CD4-positive, alpha-beta T cell treated with Interleukin-6 at 100 ng/mL for 8 hours (primary cell): ENCODE data around the gene CDH13.

Source experiments
- DNase-seq: peaks from one replicate; pipeline ENCODE4 v3.0.0-alpha.2; 2020; ENCODE audit warnings: mixed read lengths, low spot score

Gene CDH13

GRCh38 chr16:83117810-83118209 lies 491.0 kb downstream of the CDH13 start:
- no peak for DNase-seq

- DNase-seq = no peak
Measured at GRCh38 chr16:83118365-83118764, 491.6 kb downstream of the CDH13 start.

GRCh38 chr16:83125999-83126568 lies 499.3 kb downstream of the CDH13 start:
- DNase-seq = no peak

- DNase-seq = no peak
Measured at GRCh38 chr16:83128041-83128440, 501.3 kb downstream of the CDH13 start.

GRCh38 chr16:83130039-83130438 lies 503.3 kb downstream of the CDH13 start:
- DNase-seq = no peak

- no peak for DNase-seq
Measured at GRCh38 chr16:83134638-83135037, 507.9 kb downstream of the CDH13 start.

GRCh38 chr16:83136419-83136818 lies 509.6 kb downstream of the CDH13 start:
- DNase-seq = no peak

- no peak for DNase-seq
Measured at GRCh38 chr16:83136924-83137323, 510.2 kb downstream of the CDH13 start.

- no peak for DNase-seq
Measured at GRCh38 chr16:83137326-83137781, 510.6 kb downstream of the CDH13 start.

- DNase-seq = no peak
Measured at GRCh38 chr16:83137894-83138293, 511.1 kb downstream of the CDH13 start.

- DNase-seq = no peak
Measured at GRCh38 chr16:83138512-83138911, 511.7 kb downstream of the CDH13 start.

- DNase-seq = no peak
Measured at GRCh38 chr16:83138976-83139690, 512.4 kb downstream of the CDH13 start.

- DNase-seq = no peak
Measured at GRCh38 chr16:83143788-83144187, 517.0 kb downstream of the CDH13 start.

- no peak for DNase-seq
Measured at GRCh38 chr16:83145297-83145696, 518.5 kb downstream of the CDH13 start.

- DNase-seq = no peak
Measured at GRCh38 chr16:83147244-83147643, 520.5 kb downstream of the CDH13 start.

- DNase-seq = no peak
Measured at GRCh38 chr16:83158320-83158957, 531.7 kb downstream of the CDH13 start.

GRCh38 chr16:83159049-83159448 lies 532.3 kb downstream of the CDH13 start:
- DNase-seq = no peak

- DNase-seq = no peak
Measured at GRCh38 chr16:83160287-83161020, 533.7 kb downstream of the CDH13 start.

GRCh38 chr16:83162791-83163190 lies 536.0 kb downstream of the CDH13 start:
- no peak for DNase-seq

- DNase-seq = no peak
Measured at GRCh38 chr16:83164816-83165215, 538.0 kb downstream of the CDH13 start.

- DNase-seq = no peak
Measured at GRCh38 chr16:83171396-83171795, 544.6 kb downstream of the CDH13 start.

- no peak for DNase-seq
Measured at GRCh38 chr16:83174671-83175070, 547.9 kb downstream of the CDH13 start.

GRCh38 chr16:83176802-83177201 lies 550.0 kb downstream of the CDH13 start:
- no peak for DNase-seq
